GM12872 (cell line): Measurements from ENCODE around the gene RUNX2.

Experiments
- CTCF ChIP-seq: IDR thresholded peaks from 3 replicates; pipeline ENCODE4 v1.5.1; 2011; ENCODE audit warnings: low read depth, mild to moderate bottlenecking, low read length, moderate library complexity; ENCODE audit not compliant: insufficient read depth

RUNX2 gene

GRCh38 chr6:45684476-45684875 lies 356.3 kb downstream of the RUNX2 start:
- no peak for TF ChIP-seq CTCF

GRCh38 chr6:45685076-45685475 lies 356.9 kb downstream of the RUNX2 start:
- TF ChIP-seq CTCF: no peak

GRCh38 chr6:45686841-45687569 lies 358.9 kb downstream of the RUNX2 start:
- TF ChIP-seq CTCF: no peak

GRCh38 chr6:45687570-45687969 lies 359.4 kb downstream of the RUNX2 start:
- no peak for TF ChIP-seq CTCF

- no peak for TF ChIP-seq CTCF
Measured at GRCh38 chr6:45688180-45688579, 360.1 kb downstream of the RUNX2 start.

GRCh38 chr6:45689926-45690615 lies 361.9 kb downstream of the RUNX2 start:
- TF ChIP-seq CTCF: no peak

- TF ChIP-seq CTCF: no peak
Measured at GRCh38 chr6:45690846-45691245, 362.7 kb downstream of the RUNX2 start.
